ENCODE measurements around the gene VPS13D.
"Not testable (repeated sequence)": the region's sequence is repeated elsewhere in the genome, so short reads cannot be mapped to it uniquely, and the experiment has no call there.

Gene VPS13D

DNA sequence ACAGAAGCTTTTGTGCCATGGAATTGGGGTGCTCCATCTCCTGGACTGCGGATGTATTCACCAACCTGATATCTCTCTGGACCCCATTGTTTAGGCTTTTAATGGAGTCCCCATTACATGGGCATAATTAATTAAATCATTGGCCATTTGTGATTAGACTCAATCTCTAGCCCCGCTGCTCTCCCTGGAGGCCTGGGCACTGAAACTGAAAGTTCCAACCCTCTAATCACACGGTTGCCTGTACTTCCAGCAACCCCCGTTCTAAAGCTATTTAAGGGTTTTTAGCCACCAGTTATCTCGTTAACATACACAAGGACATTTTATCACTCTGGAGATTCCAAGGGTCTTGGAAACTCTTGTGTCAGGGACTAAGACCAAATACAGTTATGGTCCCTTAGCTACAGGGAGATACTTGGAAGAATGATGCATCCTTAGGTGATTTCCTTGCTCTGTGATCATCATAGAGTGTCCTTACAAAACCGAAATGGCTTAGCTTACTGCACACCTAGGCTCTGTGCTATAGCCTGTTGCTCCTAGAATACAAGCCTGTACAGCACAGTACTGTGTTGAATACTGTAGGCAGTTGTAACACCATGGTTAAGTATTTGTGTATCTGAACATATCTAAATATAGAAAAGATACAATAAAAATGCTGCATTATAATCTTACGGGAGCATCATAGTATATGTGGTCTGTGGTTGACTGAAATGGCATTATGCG lies 71.8 kb downstream of the VPS13D start:
- ATAC-seq (ENCODE audit: low read depth) (no peak), DNase-seq (ENCODE audit: low spot score in 2 of 2) (no peak)
- Mint-ChIP-seq H3K36me3 (peaks cover 32% of the 10 kb centered on the region), H3K27me3 (no peaks in the 10 kb centered on the region), H3K27ac (no peak overlapping the region), H3K4me3 (no peak overlapping the region), H3K4me1 (no peaks in the 10 kb centered on the region), H3K9me3 (no peaks in the 10 kb centered on the region)

DNA sequence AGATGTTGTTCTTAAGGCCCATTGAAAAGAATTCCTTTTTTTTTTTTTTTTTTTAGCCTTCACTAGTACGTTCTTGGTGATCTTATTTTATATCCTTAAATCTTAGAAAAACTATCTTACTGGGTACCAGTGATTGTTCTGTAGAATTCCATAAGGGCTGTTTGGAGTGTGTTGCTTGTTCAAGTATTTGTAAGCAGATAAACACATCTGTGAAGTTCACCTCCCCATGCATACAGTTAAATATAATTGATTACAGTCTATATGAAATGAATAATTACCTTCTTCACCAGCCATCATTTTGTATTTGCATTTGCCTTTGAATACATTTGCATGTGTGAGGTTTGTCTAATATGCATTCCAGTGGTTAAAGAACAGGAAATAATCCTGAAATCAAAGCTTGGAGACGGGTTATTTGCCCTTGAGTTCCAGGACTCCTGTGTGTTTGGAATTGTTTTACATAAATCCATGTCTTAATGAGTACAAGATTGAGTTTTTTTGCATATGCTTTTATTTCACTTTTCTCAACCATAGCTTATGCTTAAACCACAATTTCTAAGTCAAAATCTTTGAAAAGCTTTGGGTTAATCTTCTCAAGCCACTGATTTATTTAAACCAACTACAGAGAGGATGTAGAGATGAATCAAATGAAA lies 73.1 kb downstream of the VPS13D start:
- Mint-ChIP-seq H3K9me3 (no peaks in the 10 kb centered on the region), H3K4me3 (no peak overlapping the region), H3K4me1 (no peaks in the 10 kb centered on the region), H3K36me3 (peaks cover 37% of the 10 kb centered on the region), H3K27me3 (no peaks in the 10 kb centered on the region), H3K27ac (peak overlapping the region; percentile 24)
- DNase-seq (ENCODE audit: low spot score in 2 of 2) (no peak), ATAC-seq (ENCODE audit: low read depth) (no peak)

DNA sequence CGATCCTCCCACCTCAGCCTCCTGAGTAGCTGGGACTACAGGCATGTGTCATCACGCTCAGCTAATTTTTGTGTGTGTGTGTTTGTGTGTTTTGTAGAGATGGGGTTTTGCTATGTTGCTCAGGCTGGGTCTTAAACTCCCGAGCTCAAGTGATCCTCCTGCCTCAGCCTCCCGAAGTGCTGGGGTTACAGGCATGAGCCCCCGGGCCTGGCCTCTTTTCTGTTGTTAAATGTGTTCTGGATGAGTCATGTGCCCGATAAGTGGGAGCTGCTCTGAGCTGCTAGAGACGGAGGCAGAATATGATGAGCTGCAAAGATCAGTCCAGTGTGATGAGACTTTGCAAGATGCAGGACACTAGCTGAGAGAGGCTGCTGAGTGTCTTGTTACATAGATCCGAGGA lies 75.5 kb downstream of the VPS13D start:
- no peaks in the 10 kb centered on the region for H3K9me3 Mint-ChIP-seq
- peaks cover 42% of the 10 kb centered on the region for H3K36me3 Mint-ChIP-seq
- no peak overlapping the region for H3K4me3 Mint-ChIP-seq
- ATAC-seq (ENCODE audit: low read depth) (no peak), DNase-seq (ENCODE audit: low spot score in 2 of 2) (no peak)
- H3K4me1 Mint-ChIP-seq = no peaks in the 10 kb centered on the region
- H3K27ac Mint-ChIP-seq = no peak overlapping the region
- H3K27me3 Mint-ChIP-seq = no peaks in the 10 kb centered on the region

DNA sequence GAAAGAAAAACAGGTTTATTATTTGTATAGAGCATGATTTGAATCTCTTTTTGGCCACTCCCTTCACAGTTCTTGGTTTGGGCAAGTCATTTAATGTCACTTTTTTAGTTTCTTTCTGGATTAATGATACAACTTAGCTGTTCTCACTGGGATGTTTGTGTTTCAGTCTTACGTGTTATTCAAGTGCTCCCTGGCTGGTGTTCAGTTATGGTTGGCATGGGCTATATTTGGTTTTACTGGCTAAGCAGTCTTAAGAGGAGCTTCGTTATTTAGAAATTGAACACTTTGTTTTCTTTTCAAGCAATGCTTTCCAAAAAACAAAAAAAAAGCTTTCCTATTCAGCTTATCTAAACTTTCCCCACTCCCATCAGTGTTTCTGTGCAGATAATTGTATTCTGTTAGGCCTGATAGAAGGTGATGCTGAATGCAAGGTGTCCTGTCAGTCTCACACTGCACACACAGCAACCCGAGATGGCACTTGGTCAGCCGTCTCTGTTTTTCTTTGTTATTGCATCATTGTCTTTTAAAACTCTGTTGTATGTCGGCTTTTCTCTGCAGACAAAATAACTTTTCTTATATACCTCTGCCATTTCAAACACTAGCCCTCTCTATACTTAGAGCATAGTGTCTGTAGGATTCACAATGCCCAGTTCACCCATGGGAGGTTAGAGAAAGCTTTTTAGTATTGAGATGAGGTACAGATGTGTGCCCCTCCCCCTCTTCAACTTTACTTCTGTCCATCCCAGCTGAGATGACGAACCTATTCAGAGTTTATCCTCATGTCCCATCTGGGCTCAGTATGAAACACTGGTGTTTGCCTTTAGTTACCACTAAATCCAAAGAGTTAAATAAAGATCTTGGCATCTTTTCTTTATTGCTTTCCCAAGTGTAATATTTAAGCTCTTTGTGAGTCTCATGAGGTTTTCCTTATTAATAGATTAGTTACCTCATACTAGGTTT lies 80.2 kb downstream of the VPS13D start:
- no peaks in the 10 kb centered on the region for H3K27me3 Mint-ChIP-seq
- ATAC-seq (ENCODE audit: low read depth) (no peak), DNase-seq (ENCODE audit: low spot score in 2 of 2) (no peak)
- H3K4me1 Mint-ChIP-seq = no peaks in the 10 kb centered on the region
- no peak overlapping the region for H3K4me3 Mint-ChIP-seq
- H3K27ac Mint-ChIP-seq = no peak overlapping the region
- no peaks in the 10 kb centered on the region for H3K9me3 Mint-ChIP-seq
- H3K36me3 Mint-ChIP-seq = peaks cover 46% of the 10 kb centered on the region

DNA sequence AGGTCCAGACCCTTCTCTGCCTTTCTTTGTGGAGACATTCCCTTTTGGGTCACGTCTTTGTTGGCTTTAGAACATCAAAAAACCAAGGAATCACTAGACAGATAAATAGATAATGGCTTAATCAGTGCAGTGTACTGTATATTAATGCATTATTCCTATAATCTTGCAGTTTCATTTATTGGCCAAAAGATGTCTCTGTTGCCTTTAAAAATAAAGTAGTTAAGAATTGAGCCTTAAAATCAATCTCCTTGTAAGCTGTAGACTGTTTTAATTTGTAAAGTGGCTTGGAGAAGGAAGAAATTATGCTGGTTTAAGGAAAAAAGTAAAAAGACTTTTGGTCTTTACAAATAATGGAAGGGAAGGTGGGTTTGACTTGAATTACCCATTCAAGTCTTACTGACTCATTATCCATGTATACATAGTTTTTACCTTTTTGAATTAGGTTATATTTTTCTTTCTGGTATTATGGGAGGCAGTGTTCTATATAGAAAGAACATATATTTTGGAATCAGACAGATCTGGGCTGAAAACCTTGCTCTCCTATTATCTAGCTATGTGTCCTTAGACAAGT lies 84.6 kb downstream of the VPS13D start:
- H3K4me1 Mint-ChIP-seq = no peaks in the 10 kb centered on the region
- DNase-seq (ENCODE audit: low spot score in 2 of 2) (no peak), ATAC-seq (ENCODE audit: low read depth) (no peak)
- no peak overlapping the region for H3K4me3 Mint-ChIP-seq
- H3K27ac Mint-ChIP-seq = no peak overlapping the region
- H3K27me3 Mint-ChIP-seq = no peaks in the 10 kb centered on the region
- peaks cover 34% of the 10 kb centered on the region for H3K36me3 Mint-ChIP-seq
- H3K9me3 Mint-ChIP-seq = no peaks in the 10 kb centered on the region

DNA sequence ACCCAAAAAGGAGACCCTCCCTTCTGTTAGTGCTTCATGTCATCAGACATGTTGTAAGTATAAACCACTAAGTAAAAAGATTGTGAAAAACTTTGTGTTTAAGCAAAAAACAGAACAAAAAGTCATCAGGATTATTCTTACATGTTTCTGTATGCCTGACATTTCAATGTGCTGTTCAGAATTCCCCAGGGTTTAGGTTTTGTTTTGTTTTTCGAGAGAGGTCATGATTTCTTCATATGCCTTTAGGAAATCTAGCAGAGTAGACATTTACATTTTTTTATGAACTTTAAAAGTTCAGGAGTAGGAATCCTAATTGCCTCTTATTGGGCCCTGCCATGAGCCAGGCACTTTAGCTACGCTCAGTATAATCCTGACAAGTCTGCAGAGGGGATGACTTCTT lies 85.3 kb downstream of the VPS13D start:
- Mint-ChIP-seq H3K4me3 (no peak overlapping the region), H3K27me3 (no peaks in the 10 kb centered on the region), H3K36me3 (peaks cover 39% of the 10 kb centered on the region), H3K27ac (no peak overlapping the region), H3K9me3 (no peaks in the 10 kb centered on the region), H3K4me1 (no peaks in the 10 kb centered on the region)
- DNase-seq (ENCODE audit: low spot score in 2 of 2) (no peak), ATAC-seq (ENCODE audit: low read depth) (no peak)

DNA sequence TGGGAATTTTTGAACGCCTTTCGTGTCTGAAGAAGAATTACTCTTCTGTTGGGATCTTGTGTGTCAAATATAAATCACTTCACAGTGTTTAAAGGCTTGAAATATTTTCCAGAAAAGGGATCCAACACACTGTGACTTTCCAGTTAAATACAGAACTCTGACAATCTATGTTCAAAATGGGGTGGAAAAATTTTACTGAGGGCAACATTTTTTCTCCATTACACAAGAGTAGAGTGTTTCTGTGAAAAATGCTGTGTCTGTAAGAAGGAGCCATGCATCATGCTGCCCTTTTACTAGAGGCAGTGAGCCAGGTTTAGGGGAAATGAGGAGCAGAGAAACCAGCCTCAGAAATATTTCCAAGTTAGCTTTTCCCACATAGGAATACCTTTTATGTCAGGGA lies 86.5 kb downstream of the VPS13D start:
- no peaks in the 10 kb centered on the region for H3K9me3 Mint-ChIP-seq
- ATAC-seq (ENCODE audit: low read depth) (no peak), DNase-seq (ENCODE audit: low spot score in 2 of 2) (no peak)
- H3K27me3 Mint-ChIP-seq = no peaks in the 10 kb centered on the region
- no peak overlapping the region for H3K4me3 Mint-ChIP-seq
- no peak overlapping the region for H3K27ac Mint-ChIP-seq
- H3K4me1 Mint-ChIP-seq = no peaks in the 10 kb centered on the region
- H3K36me3 Mint-ChIP-seq = peaks cover 42% of the 10 kb centered on the region

DNA sequence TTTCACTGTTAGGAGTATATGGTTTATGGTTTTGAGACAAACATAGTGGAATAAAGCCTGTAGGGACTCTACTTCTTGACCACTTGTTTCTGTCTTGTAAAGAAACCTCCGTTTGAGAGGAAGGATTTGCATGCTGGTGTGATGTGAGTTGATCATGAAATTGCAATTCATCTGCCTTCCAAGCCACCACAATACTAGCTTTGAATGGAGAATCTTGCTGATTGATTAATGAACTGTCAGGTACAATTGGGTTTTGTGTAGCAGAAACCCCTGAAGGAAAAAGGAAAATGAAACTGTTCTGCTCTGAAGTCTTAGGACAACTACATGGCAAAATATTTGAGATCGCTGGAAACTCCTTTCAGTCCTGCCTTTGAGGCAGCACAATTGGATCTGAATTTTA lies 90.7 kb downstream of the VPS13D start:
- Mint-ChIP-seq H3K4me3 (no peak overlapping the region), H3K27ac (no peak overlapping the region), H3K9me3 (no peaks in the 10 kb centered on the region), H3K36me3 (peaks cover 46% of the 10 kb centered on the region), H3K4me1 (no peaks in the 10 kb centered on the region), H3K27me3 (no peaks in the 10 kb centered on the region)
- ATAC-seq (ENCODE audit: low read depth) (no peak), DNase-seq (ENCODE audit: low spot score in 2 of 2) (no peak)

DNA sequence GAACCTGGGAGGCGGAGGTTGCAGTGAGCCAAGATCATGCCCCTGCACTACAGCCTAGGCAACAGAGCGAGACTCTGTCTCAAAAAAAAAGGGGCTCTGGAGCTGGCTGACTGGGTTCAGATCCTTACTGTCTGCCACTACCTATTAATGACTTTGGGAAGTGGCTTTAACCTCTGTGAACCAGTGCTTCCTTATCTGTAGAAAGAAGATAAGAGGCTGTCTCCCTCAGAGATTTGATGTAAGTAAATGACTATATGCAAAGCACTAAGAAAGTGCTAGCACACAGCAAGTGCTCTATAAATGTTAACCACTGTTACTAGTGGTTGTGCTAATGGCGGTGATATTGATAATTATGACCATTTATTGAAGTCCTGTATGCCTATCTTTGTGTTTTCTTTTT lies 94.6 kb downstream of the VPS13D start:
- Mint-ChIP-seq H3K9me3 (no peaks in the 10 kb centered on the region), H3K4me1 (no peaks in the 10 kb centered on the region), H3K27me3 (no peaks in the 10 kb centered on the region), H3K27ac (no peak overlapping the region), H3K4me3 (no peak overlapping the region), H3K36me3 (peaks cover 37% of the 10 kb centered on the region)
- DNase-seq (ENCODE audit: low spot score in 2 of 2) (no peak), ATAC-seq (ENCODE audit: low read depth) (no peak)

DNA sequence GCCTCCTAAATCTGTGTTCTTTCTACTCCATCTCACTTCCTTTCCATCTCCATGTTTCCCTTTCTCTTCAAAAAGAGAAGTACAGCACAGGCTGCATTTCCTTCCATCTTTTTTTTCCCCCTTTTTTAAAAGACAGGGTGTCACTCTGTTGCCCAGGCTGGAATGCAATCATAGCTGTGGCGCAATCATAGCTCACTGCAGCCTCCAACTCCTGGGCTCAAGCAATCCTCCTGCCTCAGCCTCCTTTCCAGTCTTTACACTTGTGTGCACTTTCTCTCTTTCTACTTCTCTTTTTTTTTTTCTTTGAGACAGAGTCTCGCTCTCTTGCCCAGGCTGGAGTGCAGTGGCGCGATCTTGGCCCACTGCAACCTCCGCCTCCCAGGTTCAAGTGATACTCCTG lies 95.1 kb downstream of the VPS13D start:
- peaks cover 34% of the 10 kb centered on the region for H3K36me3 Mint-ChIP-seq
- H3K4me3 Mint-ChIP-seq; H3K4me1 Mint-ChIP-seq; H3K27ac Mint-ChIP-seq; DNase-seq (ENCODE audit: low spot score in 2 of 2); H3K9me3 Mint-ChIP-seq; ATAC-seq (ENCODE audit: low read depth); H3K27me3 Mint-ChIP-seq: not testable (repeated sequence)

DNA sequence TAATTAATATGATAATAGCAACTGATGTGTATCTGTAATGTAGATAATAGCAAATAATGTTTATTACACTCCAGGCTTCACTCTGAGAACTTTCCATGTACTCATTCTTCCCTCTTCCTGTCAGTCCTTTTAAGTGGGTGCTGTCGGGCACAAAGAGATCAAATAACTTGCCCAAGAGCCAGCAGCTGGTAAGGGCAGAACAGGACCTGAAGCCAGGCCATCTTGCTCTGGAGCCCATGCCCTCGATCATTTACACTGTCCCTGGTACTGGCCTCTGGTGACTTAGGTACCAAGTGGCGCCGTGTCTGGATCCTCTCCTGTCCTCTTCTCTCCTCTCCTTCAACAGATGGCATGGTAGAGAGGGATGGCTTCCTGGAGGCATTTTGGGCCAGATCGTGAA lies 97.2 kb downstream of the VPS13D start:
- Mint-ChIP-seq H3K36me3 (peaks cover 29% of the 10 kb centered on the region), H3K4me1 (no peaks in the 10 kb centered on the region), H3K4me3 (no peak overlapping the region)

DNA sequence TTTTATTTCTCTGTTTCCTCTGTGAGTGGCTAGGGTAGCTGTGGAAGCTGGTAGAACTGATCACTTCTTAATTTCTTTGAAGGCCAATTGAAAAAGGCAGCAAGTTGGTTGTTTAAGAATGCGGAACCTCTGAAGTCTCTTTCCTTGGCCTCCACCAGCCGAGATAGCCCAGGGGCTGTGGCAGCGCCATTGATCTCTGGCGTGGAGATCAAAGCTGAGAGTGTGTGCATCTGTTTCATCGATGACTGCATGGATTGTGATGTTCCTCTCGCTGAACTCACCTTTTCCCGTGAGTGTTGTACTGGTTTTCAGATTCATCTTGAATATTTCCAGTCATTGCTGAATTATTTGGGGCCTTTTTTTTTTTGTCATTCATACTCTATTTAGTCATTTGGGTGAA lies 97.7 kb downstream of the VPS13D start:
- H3K27ac Mint-ChIP-seq = no peak overlapping the region
- H3K27me3 Mint-ChIP-seq = no peaks in the 10 kb centered on the region
- H3K9me3 Mint-ChIP-seq = no peaks in the 10 kb centered on the region
- ATAC-seq (ENCODE audit: low read depth) (no peak), DNase-seq (ENCODE audit: low spot score in 2 of 2) (no peak)
- no peak overlapping the region for H3K4me3 Mint-ChIP-seq
- peaks cover 30% of the 10 kb centered on the region for H3K36me3 Mint-ChIP-seq
- no peaks in the 10 kb centered on the region for H3K4me1 Mint-ChIP-seq

More for the DNA sequence above, 97.2 kb downstream of the VPS13D start:
- DNase-seq (ENCODE audit: low spot score in 2 of 2) = no peak
- H3K9me3 Mint-ChIP-seq = no peaks in the 10 kb centered on the region
- no peak for ATAC-seq (ENCODE audit: low read depth)
- no peak overlapping the region for H3K27ac Mint-ChIP-seq
- no peaks in the 10 kb centered on the region for H3K27me3 Mint-ChIP-seq

DNA sequence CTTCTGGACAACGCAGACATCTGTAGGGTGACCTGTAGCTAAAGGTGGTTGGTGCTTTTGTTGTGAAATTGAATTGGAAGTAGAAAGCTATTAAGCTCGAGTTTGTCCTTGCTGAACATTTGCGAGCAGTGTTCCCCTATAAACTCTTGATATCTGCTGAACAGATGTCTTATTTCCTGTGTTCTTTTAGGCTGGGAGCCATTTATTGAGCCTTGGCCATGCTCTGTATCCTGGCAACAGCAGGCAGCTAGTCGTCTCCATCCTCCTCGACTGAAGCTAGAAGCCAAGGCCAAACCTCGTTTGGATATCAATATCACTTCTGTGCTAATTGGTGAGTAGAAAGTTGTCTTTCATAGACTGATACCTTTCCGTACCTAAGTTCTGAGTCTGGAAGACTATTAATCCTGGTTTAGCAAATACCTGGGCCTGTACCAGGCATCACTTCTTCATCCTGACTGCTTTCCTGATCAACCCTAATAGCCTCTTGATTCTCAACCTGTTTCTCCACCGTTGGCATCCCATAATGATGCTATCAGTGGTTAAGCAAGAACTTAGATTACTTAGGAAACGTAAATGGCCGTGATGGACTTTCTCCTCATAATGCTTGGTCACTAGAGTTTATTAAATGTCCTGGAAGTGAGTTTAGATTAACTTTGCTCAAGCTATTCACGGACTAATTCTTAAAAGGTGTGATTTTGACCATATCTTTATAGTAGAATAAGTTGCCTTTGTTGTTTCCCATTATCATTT lies 103.4 kb downstream of the VPS13D start:
- ATAC-seq (ENCODE audit: low read depth) = no peak
- no peaks in the 10 kb centered on the region for H3K4me1 Mint-ChIP-seq
- H3K4me3 Mint-ChIP-seq = no peak overlapping the region
- H3K27me3 Mint-ChIP-seq = no peaks in the 10 kb centered on the region
- no peak for DNase-seq (ENCODE audit: low spot score in 2 of 2)
- peaks cover 44% of the 10 kb centered on the region for H3K36me3 Mint-ChIP-seq
- no peaks in the 10 kb centered on the region for H3K9me3 Mint-ChIP-seq
- H3K27ac Mint-ChIP-seq = no peak overlapping the region

All from memory B cell (primary cell).